Colonic mucosa (tissue), 4 donors: ENCODE results near the gene S1PR3. TPM values are rescaled to one million over a fixed set of nuclear protein-coding genes. Genes with fewer than 3 reads are reported as not detected.

Source experiments
- DNase-seq: peaks from one replicate; pipeline ENCODE4 v3.0.0-alpha.2; 2020
- H3K27ac ChIP-seq: fragments of 200-600 bp; one replicate; pipeline ENCODE4 v1.8.0; 2021
- H3K27me3 ChIP-seq: fragments of 200-600 bp; one replicate; pipeline ENCODE4 v1.8.0; 2021
- H3K36me3 ChIP-seq: fragments of 200-600 bp; one replicate; pipeline ENCODE4 v1.8.0; 2021
- H3K4me1 ChIP-seq: fragments of 200-600 bp; one replicate; pipeline ENCODE4 v1.8.0; 2021; ENCODE audit warnings: mild to moderate bottlenecking
- H3K4me3 ChIP-seq: fragments of 200-600 bp; one replicate; pipeline ENCODE4 v1.8.0; 2021
- H3K9ac ChIP-seq, 2 donors: one replicate each; pipeline ENCODE4 v1.7.0; 2013; ENCODE audit warnings: control low read depth in 2 of 2, low read depth in 2 of 2, low read length in 2 of 2
- H3K9me3 ChIP-seq: fragments of 200-600 bp; one replicate; pipeline ENCODE4 v1.8.0; 2021
- intact Hi-C: fragments of 100-400 bp; cut with DNase I; formaldehyde crosslinking; loops from one replicate; pipeline ENCODE4 v1.14.1; 2022
- total RNA-seq, 2 donors: library from RNA; stranded (reverse); fragmentation: NEBNext Ultra II Directional in 1 of 2; extraction: Animal tissue kit (Norgen Biotek cat#: 25700) in 1 of 2; gene quantifications; one replicate each; pipeline ENCODE4 v1.2.1, GENCODE V29; 2021
- TF ChIP-seq, protein P1 (sequence below): fragments of 200-600 bp; IDR thresholded peaks from one replicate; pipeline ENCODE4 v1.8.0; 2022; ENCODE audit warnings: antibody characterized with exemption, mild to moderate bottlenecking
- donor health status: healthy.
- donor health status: DM: no; HTN: no; CAD: no.
- donor health status: DM: no; HTN: no; CAD: no.

S1PR3 gene
- total RNA-seq, 2 donors from 2014 or later, result 0.67 to 3.2 TPM

DNA sequence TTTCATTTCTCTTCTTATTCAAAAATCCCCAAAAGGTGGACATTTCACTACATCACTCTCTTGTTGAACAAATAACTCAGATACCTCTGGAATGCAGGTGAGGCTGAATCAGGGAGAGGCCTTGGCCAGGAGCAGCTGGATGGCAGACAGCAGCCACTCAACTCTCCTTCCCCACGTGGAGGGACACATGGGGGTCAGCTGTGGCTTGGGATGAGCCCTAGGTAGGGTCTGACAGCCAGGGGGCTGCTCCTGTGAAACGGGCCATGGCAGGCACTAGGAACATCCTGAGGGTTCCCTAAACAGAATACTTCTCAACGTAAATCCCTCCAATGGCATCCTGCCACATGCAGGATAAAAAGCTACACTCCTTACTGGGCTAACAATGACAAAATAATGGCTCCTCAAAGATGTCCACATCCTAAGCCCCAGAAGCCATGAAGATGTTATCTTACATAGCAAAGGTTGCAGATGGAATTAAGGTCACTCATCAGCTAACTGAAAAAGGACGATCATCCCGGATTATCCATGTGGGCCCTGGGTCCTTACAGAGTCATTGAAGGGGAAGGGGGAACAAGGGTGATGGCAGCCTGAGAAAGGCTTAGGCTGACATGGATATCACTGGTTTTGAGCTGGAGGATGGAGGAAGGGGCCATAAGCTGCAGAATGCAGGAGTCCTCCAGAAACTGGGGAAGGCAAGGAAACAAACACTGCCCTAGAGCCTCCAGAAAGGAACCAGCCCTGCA lies 31.4 kb upstream of the S1PR3 start:
- Histone ChIP-seq H3K27me3 (no peaks in the 10 kb centered on the region), H3K27ac (no peak overlapping the region), H3K9ac (no peak overlapping the region), H3K9me3 (no peaks in the 10 kb centered on the region), H3K4me3 (no peak overlapping the region), H3K36me3 (no peaks in the 10 kb centered on the region), H3K4me1 (no peaks in the 10 kb centered on the region)
- TF ChIP-seq, protein P1, sequence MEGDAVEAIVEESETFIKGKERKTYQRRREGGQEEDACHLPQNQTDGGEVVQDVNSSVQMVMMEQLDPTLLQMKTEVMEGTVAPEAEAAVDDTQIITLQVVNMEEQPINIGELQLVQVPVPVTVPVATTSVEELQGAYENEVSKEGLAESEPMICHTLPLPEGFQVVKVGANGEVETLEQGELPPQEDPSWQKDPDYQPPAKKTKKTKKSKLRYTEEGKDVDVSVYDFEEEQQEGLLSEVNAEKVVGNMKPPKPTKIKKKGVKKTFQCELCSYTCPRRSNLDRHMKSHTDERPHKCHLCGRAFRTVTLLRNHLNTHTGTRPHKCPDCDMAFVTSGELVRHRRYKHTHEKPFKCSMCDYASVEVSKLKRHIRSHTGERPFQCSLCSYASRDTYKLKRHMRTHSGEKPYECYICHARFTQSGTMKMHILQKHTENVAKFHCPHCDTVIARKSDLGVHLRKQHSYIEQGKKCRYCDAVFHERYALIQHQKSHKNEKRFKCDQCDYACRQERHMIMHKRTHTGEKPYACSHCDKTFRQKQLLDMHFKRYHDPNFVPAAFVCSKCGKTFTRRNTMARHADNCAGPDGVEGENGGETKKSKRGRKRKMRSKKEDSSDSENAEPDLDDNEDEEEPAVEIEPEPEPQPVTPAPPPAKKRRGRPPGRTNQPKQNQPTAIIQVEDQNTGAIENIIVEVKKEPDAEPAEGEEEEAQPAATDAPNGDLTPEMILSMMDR, result no peak
- intact Hi-C loops, result no loop called here
- DNase-seq, result no peak

DNA sequence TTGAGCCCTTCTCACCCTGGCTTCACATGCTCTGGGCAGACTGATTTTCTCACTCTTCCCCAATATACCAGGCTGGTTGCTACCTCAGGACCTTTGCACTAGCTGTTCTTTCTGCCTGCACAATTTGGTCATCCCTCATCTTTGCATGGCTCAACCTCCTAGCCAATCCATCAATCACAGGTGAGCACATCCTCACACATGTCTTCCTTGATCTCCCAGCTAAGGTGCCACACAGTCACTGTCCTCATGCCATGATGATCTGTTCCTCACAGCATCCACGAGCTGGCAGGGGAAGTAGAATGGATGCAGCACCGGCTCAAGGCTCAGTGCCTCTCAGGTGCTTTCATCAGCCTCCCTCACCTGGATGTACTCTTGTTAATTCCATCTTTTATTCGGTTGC lies 30.6 kb upstream of the S1PR3 start:
- intact Hi-C loops, result no loop called here
- Histone ChIP-seq H3K9ac (no peak overlapping the region), H3K27ac (no peak overlapping the region), H3K9me3 (no peaks in the 10 kb centered on the region), H3K36me3 (no peaks in the 10 kb centered on the region), H3K4me3 (no peak overlapping the region), H3K4me1 (no peaks in the 10 kb centered on the region), H3K27me3 (no peaks in the 10 kb centered on the region)
- TF ChIP-seq, protein P1, result no peak
- no peak for DNase-seq

DNA sequence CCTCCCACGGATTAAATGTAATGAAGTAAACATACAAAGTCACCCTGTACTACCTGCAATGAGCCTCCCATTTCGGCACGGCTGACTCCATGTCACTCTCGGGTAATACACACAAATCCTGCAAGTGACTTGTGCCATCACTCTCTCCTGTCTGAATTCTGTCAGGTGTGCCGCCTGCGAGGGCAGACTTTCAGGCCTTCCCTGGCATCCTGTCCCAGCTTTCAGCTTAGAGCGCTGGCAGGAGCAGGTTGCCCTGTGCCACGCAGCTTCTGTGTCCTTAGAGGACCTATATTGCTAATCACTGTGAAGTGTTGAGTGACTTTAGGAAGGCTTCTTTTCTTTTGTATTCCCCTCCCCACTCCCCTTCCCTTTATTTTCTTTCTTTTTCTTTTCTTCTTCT lies 25.8 kb upstream of the S1PR3 start:
- DNase-seq, result no peak
- TF ChIP-seq, protein P1, result no peak
- no peak overlapping the region for H3K27ac ChIP-seq
- no peaks in the 10 kb centered on the region for H3K27me3 ChIP-seq
- intact Hi-C loops, result no loop called here
- no peak overlapping the region for H3K9ac ChIP-seq
- H3K4me1 ChIP-seq, result no peaks in the 10 kb centered on the region
- H3K36me3 ChIP-seq, result no peaks in the 10 kb centered on the region
- no peaks in the 10 kb centered on the region for H3K9me3 ChIP-seq
- no peak overlapping the region for H3K4me3 ChIP-seq

DNA sequence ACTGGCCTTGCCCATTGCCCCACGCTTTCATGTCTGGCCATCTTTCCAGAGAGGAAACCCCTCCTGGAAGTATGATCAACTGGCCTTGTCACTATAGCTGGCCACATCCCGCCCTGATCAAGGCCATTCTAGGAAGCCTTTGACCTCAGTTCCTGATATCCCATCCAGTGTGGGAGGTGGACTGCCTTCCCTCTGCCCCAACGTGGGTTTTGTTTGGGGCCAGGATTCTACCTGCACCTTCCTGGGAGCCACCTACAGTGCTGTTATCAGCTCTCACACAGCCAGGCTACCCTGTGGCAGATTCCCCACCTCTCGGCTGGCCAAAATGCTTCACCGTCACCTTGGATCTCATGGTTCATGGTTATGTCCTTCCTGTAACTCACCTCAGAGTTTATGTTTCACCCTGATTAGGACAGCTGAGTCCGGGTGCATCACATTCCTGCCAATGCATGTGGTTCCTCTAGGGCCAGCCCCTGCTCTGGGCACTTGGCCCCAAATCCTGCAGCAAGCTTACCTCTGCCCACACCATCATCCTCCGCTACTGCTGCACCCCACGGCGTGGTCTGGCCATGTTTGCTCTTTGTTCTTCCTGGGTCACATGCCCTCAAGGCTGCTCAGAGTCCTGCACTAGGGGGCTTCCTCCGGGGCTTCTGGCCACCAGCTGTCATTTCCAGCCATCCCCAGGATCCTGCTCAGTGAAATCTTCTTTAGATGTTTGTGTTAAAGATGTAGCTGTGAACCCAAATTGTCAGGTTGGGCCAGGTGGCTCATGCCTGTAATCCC lies 24.2 kb upstream of the S1PR3 start:
- intact Hi-C loops, result no loop called here
- DNase-seq, result no peak
- Histone ChIP-seq H3K36me3 (no peaks in the 10 kb centered on the region), H3K4me3 (no peak overlapping the region), H3K9me3 (no peaks in the 10 kb centered on the region), H3K4me1 (no peaks in the 10 kb centered on the region), H3K27ac (no peak overlapping the region), H3K9ac (no peak overlapping the region), H3K27me3 (no peaks in the 10 kb centered on the region)
- TF ChIP-seq, protein P1, result no peak

DNA sequence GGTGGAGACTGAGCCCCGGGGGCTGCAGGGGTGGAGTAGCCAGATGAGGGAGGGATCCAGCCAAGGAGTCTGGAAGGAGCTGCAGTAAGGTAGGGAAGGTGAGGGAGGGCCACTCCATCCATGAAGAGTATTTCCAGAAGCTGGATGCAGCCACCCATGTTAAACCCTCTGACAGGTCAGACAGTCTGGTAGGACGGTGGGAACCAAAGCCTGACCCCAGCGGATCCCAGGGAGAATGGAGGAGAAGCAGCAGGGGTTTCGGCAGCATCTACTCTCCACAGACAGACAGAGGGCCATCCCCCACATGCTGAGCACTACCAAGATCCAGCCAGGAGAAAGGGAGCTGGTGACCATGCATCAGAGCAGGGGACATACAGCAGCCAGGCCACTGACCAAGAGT lies 22.5 kb upstream of the S1PR3 start:
- Histone ChIP-seq H3K27ac (no peak overlapping the region), H3K4me3 (no peak overlapping the region), H3K9me3 (no peaks in the 10 kb centered on the region), H3K9ac (no peak overlapping the region), H3K4me1 (no peaks in the 10 kb centered on the region), H3K27me3 (no peaks in the 10 kb centered on the region), H3K36me3 (no peaks in the 10 kb centered on the region)
- intact Hi-C loops, result no loop called here
- TF ChIP-seq, protein P1, result no peak
- DNase-seq, result no peak
